AML-193 (cell line): ENCODE data around the gene ALOXE3.

ENCODE experiments used
- DNase-seq, 2 experiments: peaks; one replicate each; lab custom pipeline; 2025; lab: John Stamatoyannopoulos, UW

The ALOXE3 gene

DNA sequence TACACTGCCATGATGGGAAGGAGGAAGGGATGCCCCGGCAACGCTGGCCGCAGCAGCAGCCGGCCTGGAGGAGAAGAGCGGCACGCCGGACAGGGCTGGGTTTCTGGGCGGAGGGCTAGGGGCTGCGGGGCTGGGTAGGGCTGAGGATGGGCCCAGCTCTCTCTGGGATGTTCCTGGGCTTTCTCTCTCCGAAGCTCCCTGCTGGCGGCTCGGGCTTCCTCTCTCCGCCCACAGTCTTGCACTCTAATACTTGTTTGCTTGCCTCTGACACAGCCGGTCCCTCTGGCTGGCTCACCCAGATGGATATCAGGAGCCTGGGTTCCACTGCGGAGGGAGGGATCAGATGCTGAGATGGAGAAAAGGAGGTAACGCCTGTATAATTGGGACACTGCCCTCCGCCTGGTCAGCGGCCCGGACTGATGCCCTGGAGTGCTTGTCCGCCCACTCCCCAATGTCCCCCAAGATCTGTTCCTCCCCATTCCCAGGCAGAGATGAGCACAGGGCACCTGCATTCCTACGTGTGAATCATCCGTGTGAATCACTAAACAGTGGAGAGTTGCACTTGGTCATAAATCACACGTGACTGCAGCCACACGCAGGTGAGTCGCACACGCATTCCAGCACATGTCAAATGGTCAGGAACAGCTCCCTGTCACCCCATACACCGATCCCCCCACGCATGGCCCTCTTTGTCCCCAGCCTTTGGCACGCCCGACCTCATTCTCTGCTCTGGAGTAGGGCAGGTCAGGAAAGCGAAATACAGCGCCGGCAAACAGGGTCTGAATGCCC, at the start of gene ALOXE3:
TSS of gene ALOXE3 (minus strand) at position 535 of the 789 bp plus-strand sequence. CDS start at position 11, 524 bp downstream.
- DNase-seq, result no peak

DNA sequence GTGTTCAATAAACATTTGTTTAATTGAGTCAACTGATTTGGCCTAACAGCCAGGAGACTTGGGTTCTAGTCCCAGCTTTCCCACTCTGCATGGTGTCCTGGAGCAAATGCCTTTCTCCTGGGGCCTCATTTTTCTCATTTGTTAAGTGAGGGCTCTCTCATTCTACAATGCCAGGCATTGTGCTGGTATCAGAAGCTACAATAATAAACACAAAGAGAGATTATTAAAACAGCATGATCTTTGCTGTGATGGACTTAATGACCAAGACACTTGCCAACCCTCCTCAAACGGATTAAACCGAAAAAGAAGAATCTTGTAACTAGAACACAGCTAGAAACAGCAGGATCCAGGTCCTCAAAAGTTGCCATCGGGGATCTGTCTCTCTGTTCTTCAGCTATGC, 49.2 kb upstream of the ALOXE3 start:
- no peak for DNase-seq

DNA sequence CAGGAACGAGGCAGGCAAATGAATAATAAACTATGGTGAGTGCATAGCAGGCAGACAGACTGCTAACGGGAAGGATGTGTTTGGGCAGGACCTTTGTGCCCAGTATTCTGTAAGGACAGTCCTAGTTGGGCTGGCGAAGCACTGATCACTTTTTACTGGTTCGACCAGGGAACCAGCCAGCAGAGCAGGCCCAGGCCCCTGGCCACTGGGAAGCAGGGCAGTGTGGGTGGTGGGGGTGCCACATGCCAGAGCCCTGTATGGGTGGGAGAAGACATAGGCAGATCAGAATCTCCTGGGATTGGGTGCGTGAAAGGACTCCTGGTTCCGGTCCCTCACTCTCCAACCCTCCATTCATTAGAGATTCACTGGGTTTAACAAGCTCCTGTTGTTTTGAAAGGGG, 48.4 kb upstream of the ALOXE3 start:
- DNase-seq, result no peak

DNA sequence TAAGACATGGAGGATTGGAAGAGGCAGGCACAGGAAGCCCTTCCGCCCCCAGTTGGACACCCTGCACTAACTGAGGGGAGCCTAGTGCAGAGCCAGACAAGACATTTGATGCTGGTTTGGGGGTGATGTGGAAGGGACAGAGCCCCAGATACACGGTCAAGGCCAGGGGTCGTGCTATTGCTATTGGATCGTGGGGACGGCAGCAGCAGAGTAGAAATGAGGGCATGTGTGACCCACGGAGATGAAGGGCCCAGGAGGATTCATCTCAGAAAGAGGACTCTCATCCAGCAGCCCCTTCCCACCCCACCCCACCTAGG, 46.5 kb upstream of the ALOXE3 start:
- DNase-seq, result no peak

DNA sequence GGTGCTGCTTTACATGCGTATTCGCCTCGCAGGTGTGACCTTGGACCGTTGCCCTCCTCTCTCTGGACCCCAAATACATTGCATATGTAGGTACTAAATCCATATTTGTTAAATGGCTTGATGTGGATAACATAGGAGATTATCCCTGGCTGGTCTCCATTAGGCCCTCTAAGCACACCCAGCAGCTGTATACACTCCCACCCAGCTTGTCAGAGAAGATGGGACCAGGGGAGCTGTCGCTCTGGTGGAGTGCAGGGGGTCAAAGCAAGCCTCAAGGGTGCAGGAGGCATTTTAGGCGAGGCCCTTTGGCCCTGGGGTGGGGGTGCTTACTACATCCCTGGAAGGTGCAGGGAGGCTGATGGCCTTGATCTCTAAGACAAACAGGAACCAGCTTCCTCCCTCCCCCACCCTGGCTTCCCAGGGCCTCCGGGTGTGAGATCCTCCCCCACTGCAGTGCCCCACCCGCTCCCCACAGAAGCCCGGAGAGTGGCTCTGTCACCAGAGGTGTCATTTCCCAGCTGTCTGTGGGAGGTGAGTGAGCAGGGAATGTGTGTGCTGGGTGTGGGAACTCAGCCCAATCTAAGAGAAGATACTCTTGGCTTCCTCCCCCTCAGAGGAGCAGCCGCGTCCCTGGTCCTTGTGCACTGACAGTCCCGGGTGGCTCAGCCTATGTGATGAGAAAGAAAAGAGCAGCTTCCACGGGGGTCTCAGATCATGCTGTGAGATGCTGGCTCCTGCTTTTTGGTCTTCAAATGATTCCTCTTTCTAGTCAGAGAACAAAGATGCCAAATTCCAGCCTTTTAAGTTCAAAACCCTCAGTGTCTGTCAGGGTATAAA, 45.9 kb upstream of the ALOXE3 start:
- peak; percentile 7 to 13 for DNase-seq

DNA sequence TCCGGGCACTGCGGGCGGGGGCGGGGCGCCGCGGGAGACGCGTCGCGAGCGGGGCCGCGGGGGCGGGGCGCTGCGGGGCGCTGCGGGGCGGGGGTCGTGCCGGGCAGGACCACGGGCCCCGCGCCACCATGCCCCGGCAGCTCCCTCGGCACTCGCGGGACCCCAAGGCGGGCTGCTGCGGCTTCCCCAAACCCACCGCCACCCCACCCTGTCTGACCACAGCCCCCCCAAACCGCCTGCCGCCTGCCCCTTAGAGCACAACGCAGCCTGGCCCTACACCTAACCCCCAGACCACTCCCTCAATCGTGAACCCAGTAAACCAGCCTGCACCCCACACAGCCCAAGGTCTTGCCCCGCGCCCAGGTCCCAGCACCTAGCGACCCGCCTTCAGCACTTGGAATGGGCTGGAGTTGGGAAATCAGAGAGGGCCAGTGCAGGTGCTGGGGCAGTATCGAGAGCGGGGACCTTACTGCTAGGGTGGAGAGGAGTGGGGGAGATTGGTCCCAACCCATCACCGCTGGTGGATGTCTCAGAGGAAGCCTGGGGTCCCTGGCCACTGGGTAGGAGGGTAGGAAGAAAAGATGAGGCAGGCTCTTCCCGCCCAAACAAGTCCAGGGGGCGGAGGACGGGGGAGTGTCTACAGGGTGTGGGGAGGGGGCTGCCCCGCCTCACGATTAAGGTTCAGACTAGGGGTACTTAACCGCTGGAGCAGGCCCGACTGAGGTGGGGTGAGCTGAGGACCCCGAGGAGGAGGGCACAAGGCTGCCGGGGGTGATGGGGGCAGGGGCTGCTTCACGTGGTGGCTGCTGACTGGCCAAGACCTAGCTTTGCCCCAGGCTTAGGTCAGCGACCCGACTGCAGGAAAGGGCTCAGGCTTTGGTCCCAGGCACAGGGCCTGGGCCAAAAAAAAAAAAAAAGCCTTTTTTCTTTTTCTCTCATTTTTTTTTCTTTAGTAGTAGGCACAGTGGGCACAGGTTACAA, 45.0 kb upstream of the ALOXE3 start:
- no peak for DNase-seq

DNA sequence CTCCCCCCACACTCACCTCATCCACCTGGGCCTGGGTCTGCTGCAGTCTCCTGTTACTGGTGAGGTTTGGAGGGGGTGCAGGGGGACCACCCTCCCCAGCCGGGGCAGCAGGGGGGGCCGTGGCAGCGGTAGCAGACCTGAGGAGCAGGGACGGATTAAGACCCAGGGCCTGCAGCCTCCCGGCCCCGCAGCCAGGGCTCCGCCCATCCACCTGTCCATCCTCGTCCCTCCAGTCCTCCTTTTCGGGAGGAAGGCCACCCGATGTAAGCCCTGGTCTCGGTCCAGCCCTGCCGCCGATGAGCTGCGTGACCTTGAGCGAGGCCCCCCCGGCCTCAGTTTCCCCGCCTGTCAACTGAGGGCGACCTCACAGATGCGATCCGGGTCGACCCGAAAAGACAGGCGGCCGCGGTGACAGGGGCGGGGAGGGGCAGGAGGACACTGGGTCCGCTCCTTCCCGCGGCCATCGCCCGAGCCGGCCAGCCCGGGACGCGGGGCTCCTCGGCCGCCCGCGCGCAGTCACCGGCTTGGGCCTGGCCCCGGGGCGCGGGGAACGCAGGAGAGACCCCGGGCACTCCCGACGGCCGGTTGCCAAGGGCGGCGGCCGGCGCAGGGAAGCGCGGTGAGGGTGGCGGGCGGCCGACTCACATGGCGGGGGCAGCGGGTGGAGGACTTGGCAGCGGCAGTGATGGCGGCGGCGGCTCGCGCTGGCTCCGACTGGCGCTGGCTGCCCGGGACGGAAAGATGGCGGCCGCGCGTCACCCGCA, 44.1 kb upstream of the ALOXE3 start, which contains the start of gene VAMP2:
TSS of gene VAMP2 (minus strand) at position 716 of the 764 bp plus-strand sequence. CDS start at position 647, 69 bp downstream.
- DNase-seq, result peak in 1 of 2 experiments; percentile 7

DNA sequence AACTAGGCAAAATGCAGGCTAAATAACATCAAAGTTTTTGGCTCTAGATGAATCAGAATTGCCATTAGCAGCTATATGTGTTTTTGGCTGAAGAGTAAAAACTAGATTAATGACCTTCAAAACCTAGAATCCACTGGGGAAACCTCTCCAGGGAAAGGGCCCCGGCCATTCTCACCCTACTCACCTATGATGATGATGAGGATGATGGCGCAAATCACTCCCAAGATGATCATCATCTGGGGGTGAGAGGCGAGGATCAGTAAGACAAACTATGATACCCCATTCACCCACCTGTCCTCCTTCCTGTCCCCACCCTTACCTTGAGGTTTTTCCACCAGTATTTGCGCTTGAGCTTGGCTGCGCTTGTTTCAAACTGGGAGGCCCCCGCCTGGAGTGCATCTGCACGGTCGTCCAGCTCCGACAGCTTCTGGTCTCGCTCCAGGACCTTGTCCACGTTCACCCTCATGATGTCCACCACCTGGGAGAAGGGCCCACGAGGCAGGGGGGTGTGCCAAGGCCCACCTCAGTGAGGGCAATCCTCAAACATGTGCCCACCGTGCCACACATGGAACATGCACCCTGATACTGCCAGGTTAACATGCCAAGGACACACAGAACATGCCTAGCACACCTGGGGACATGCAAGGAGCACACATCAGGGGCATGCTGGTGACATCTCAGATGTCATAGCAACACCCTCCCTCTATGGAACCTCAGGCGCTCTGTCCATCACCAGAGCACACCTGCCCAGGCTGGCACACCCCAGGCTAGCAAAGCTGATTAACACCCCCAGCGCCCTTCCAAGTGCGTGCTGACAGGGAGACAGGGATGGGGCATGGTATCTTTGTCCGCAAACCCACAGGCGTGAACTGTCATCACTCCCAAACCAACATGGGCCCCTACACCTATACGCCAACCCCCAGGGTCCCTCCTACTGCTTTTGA, 43.2 kb upstream of the ALOXE3 start:
- no peak for DNase-seq

DNA sequence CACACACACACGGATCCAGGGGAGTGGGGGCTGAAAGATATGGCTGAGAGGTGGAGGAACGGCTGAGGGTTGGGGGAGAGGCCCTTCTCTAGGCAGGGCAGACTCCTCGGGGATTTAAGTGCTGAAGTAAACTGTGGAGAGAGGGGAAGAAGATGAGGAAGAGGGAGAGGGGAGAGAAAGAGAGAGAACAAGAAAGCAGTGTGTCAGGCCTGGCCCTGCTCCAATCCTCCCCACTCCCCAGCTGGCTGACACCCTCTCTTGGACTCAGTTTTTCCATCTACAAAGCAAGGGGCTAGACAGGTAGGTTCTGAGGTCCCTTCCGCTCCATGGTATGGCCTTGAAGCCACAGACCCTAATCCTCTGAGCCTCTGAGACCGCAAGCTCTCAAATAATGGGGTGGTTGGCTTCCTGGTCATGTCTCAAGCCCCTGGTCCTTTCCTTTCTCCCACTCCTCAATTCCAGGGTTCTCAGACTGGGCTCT, 42.5 kb upstream of the ALOXE3 start:
- DNase-seq, result no peak

DNA sequence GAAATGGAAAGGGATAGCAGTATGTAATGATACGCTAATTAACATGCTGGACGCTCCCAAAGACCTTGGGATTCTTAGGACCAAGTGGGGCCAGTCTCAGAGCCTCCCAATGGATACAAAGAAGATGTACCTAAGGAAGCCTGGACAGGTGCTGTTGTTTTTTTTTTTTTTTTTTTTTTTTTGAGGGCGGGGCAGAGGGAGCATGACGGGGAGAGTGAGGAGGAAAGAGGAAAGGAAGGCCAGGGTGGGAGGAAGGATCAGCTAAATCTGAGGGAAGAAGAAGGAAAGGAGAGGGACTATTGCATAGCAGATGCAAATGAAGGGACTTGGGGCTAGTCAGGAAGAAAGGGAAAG, 41.9 kb upstream of the ALOXE3 start:
- no peak for DNase-seq

DNA sequence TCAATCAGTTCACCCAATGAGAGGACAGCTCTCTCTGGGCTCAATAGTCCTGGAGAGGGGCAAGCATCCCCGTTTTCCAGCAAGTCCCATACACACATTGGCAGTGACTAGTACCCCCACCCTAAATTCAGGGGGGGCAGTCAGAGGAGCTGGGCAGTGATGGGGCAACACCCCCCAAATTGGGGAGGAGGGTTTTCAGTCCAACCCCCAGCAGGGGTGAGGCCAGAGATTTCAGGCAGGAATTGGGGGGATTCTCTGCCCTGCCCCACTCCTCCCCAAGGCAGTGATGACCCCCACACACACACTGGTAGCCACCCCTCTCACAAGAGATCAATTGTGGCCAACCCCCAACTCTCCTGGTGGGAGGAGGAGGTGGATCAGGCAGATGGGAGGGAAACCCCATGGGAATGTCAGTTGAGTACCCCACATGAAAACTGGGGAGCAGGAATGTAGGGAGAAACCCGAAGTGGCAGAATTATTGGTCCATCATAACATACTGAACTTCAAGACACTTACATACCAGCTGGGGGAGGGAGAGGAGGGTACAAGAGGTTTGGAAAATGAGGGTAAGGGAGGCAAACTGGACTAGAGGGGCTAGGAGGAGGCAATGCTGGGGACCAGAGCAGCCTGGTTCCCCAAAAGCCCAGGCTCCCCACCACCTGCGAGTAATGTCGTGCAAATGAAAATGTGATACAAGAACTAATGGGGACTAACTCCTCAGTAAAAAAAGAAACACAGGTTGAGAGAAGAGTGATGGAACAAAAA, 41.3 kb upstream of the ALOXE3 start:
- no peak for DNase-seq

DNA sequence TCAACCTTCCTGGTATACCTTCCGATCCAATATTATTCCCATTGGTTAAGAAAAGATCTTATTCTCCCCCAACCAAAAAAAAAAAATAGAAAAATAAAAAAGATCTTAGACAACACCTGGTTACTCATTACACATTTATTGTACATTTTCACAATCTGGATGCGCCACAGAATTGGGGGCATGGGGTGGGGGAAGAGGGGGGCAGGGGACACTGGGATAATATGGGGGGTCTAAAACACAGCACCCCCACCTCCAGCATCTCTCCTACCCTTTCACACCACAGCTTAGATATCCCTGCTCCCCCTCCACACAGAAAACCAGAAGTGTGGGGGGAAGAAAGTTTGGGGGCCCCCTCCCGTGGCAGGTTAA, 40.7 kb upstream of the ALOXE3 start:
- DNase-seq, result no peak

DNA sequence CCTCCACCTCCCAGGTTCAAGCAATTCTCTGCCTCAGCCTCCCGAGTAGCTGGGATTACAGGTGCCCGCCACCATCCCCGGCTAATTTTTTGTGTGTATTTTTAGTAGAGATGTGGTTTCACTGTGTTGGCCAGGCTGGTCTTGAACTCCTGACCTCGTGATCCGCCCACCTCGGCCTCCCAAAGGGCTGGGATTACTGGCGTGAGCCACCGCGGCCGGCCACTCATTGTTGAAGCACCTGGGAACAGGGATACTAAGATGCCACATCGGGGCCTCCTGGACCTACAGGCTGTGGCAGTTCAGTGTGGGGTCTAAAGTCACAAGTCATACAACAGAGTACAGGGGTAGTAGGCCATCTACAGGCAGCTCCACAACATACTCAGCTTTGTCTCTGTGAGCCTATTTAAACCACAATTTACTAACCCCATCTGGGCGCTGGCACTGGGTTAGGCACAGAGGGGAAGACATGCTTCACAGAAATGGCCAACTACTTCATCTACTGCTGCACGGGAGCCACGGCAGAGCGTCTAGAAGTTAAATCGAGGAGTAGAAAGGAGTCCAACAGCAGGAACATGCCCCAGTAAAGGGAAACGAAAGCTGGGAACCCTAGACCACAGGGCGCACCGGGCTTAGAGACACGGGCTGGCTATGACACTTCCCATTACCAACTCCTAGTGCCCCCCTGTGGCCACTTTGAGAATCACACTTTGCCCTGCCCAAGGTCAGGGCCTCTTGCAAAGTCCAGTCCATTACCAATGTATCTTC, 40.1 kb upstream of the ALOXE3 start:
- DNase-seq, result peak; percentile 51 to 56

DNA sequence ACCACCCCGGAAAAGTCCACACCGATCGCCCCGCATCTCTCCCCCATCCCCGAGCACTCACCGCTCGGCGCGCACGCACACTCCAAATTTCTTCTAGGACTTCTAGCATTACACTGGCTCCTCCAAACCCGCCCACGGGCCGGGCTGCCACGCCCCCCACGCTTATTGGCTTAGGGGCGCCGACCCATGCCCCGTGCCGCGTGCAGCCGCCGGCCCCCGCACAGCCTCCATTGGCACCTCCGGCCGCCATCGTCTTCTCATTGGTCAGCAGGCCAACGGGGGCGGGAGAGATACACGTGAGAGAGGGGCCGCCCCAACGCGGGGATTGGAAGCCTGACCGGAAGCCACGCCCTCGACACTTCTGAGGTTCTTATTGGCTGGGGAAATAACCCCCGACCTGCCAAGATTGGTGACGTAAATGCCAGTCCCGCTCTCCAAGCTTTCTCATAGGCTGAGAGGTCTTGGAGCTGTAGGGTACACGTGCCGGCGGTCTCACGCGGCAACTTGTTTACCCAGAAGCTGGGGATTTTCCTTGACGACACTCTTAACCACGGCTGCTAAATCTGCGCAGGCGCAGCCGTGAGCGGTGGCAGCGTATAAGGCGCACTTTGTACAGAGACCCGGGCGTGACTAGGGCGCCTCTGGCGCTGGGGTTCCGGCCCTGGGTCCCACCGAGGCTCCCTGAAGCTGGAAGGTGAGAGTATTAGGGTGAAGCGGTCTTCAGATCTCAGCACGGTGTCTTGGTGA, 38.1 kb upstream of the ALOXE3 start:
- DNase-seq, result peak; percentile 85 to 90

DNA sequence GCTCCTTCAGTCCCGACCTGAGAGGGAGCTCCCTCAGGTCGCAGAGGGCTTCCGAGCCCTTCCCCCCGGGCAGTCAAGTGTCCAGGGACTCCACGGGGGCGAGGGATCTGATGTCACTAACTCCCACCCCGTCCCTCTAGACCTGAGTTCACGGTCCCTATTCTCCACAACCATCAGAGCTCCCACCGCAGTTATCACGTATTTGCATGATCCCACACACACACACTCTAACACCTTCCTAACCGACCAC, 37.6 kb upstream of the ALOXE3 start:
- DNase-seq, result no peak

DNA sequence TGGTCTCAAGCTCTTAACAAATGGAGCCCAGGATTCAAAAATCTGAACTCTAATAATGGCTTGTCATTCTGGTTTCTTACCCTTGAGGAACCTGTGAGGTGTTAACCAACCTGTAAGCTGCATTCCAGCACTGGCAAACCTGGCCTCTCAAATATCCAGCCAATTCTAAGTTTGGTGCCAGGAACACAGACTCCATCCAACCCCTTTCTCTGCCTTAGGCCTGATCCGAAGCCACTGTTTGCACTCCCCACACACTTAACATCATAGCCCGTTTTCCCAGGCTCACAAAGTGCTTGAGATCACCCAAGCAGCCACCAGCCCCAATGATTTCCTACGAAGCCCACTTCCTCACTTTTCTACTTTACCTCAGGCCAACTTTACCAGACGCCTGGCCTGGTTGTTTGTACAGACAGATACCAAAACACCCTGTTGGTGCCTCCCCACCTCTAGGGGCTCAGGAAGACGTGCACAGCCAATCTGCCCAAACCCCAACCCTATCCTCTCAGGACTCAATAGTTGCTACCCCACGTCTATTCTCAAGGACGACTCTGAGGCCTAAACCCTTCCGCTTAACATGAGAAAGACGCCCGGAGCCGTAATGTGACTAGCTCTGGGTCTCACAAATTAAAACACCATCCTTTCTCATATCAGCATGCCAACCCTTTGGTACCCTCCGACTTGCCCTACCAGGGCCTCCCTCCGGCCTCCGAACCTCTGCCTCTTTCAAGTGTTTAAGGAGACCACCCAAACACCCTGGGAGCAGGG, 37.1 kb upstream of the ALOXE3 start:
- no peak for DNase-seq

DNA sequence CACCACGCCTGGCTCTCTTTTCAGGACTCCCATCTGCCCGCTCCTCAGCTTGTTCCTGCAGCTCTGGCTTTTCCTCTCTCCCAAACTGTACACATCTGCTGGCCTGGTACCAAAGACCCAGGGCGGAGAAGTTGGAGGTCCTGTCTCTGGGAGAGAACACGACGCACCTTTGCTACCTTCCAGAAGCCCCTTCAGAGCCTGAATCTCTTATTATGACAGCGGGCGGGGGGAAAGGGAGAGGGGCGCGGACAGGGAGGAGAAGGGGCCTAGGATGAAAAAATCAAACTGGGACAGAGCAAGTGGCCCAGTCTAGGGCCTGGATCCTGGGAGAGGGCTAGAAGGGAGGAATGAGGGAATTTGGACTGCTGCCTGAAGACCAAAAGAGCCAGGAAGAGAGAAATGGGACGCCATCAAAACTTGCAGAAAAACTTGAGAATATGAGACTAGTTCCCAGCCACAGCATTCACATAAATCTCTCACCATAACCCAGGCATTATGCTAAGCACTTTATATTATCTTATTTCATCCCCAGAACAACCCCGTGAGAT, 36.4 kb upstream of the ALOXE3 start:
- no peak for DNase-seq
